Erythroblast (primary cell): ENCODE results near the gene LMAN1.

Source experiments
- DNase-seq, 2 experiments: peaks; one replicate each; lab custom pipeline; 2025; lab: John Stamatoyannopoulos, UW
- GATA1 ChIP-seq: IDR thresholded peaks from 2 replicates; pipeline ENCODE4 v1.6.1; 2011; ENCODE audit warnings: low read depth, mild to moderate bottlenecking, control low read depth, low read length, moderate library complexity
- POLR2A ChIP-seq: IDR thresholded peaks from 2 replicates; pipeline ENCODE4 v1.6.1; 2011; ENCODE audit warnings: mild to moderate bottlenecking, low read length

Gene LMAN1

GRCh38 chr18:59306640-59307039 is 52.4 kb downstream of the LMAN1 start:
- no peak for TF ChIP-seq POLR2A
- no peak for DNase-seq

GRCh38 chr18:59305295-59305694 is 53.8 kb downstream of the LMAN1 start:
- TF ChIP-seq POLR2A (no peak), GATA1 (no peak)

GRCh38 chr18:59303656-59304195 is 55.3 kb downstream of the LMAN1 start:
- TF ChIP-seq POLR2A = no peak
- TF ChIP-seq GATA1 = no peak
- no peak for DNase-seq

More at GRCh38 chr18:59305295-59305694, 53.8 kb downstream of the LMAN1 start:
- no peak for DNase-seq

DNA sequence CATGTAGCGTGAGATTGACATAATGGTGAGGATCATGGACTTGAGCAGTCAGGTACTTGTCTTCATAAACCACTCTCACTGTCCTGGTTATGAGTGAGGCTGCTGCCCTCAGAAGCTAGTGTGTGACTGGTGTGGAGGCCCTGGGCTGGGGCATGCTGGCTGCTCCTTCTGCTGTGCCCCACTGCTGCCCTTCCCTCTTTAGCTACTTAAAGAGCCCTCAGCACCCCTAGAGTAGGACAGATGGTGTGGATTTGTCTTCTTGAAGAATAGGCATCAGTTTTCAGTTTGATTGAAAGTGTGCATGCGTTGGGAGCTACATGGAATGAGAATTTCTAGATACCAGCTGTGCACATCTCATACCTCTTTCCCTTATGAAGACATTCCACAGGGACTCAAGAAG is 56.1 kb downstream of the LMAN1 start:
- no peak for DNase-seq
- TF ChIP-seq GATA1 (no peak), POLR2A (no peak)

- DNase-seq = no peak
- TF ChIP-seq GATA1 (no peak), POLR2A (no peak)
These were observed 57.1 kb downstream of the LMAN1 start for GRCh38 chr18:59301929-59302328.

DNA sequence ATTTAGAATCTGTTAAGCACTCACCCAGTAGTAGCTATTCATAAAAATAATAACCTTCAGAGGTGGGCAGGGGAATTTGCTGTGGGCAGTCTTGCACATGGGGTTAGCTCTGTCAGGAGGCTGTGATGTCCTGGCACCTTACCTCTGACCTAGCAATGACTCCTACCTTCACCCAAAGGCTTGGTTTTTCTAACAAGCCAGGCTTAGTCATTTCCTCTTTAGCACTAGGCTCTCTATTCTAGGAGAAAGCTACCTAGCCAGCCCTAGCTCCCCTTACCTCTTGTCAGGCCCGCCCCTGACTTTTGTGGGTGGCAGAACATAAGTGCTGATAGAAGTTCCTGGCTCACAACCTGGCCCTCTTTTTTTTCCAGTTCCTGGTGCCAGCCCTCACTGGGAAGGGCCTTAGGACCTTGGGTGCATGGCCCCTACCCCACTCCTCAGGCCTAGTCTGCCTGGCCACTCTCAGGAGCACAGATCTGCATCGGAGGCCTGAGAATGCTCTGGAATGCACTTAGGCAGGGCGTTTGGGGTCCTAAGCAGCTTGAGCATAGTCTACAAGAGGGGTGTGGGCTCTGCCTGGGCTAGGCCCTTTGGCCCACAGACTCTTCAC is 58.3 kb downstream of the LMAN1 start:
- TF ChIP-seq GATA1 = no peak
- TF ChIP-seq POLR2A = no peak
- no peak for DNase-seq

DNA sequence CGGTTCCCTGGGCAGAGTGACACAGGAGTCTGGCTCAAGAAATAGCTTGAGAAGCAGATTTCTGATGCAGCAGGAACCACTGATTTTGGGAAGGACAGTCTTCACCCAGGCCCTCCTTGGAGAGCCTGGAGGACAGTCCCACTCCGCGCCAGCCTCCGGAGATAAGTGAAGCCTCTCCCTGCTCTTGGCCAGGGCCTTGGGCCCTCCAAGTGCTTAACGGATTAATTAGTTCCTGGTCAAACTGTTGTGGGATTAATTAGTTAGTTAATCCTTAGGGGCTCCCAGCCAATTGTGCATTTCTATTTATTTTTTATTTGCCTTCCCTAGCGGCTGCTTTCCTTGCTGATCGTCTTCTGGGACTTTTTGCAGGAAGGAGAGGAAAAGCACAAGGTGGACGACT is 60.2 kb downstream of the LMAN1 start:
- TF ChIP-seq GATA1 (no peak), POLR2A (no peak)
- no peak for DNase-seq

GRCh38 chr18:59293317-59293716 is 65.7 kb downstream of the LMAN1 start:
- TF ChIP-seq GATA1 = no peak
- TF ChIP-seq POLR2A = no peak
- DNase-seq = no peak

- no peak for DNase-seq
- no peak for TF ChIP-seq GATA1
- no peak for TF ChIP-seq POLR2A
These were observed 72.7 kb downstream of the LMAN1 start for GRCh38 chr18:59286341-59286740.

GRCh38 chr18:59282341-59282740 is 76.7 kb downstream of the LMAN1 start:
- no peak for TF ChIP-seq POLR2A
- no peak for DNase-seq

DNA sequence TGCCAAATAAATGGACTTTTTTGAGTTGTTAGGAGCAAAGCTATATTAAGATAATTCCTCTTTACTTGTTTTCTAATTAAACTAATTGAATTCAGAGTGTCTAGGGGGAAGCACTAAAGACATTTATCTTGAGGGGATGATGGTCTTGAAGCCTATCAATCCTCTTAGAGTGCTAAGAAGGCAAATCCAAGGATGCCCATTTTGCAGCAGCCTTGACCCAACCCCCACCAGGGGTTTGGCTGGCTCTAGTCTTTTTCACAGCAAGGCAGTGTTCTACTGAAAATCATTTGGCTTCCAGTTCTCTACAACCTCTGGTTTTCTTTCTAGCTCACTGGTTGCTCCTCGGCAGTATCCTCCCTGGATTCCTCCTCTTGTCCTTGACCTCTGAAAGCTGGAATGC is 79.3 kb downstream of the LMAN1 start:
- TF ChIP-seq POLR2A (no peak), GATA1 (no peak)
- no peak for DNase-seq

- TF ChIP-seq GATA1 (no peak), POLR2A (no peak)
- DNase-seq = no peak
These were observed 79.9 kb downstream of the LMAN1 start for GRCh38 chr18:59279193-59279592.

- TF ChIP-seq GATA1 (no peak), POLR2A (no peak)
- no peak for DNase-seq
These were observed 80.3 kb downstream of the LMAN1 start for GRCh38 chr18:59278793-59279192.
